K562 (cell line): Measurements from ENCODE around the gene PPP3R2. TPM values are rescaled to one million over a fixed set of nuclear protein-coding genes. Genes with fewer than 3 reads are reported as not detected.

Source experiments
- ATAC-seq: fragments of 200-7000 bp; cut with Tn5 transposase; 3 replicates; pipeline ENCODE4 v1.9.1; 2020; ENCODE audit warnings: moderate library complexity
- Bru-seq: library from RNA; stranded (reverse); fragments of 400-500 nt; gene quantifications from one replicate; lab custom pipeline; 2021; lab: Mats Ljungman, UMichigan
- BruChase-seq, 2 experiments: library from RNA; stranded (reverse); fragments of 400-500 nt; gene quantifications; one replicate each; lab custom pipeline; 2021; lab: Mats Ljungman, UMichigan
- BruUV-seq: library from RNA; stranded (reverse); fragments of 400-500 nt; replicated peaks from 2 replicates; lab custom pipeline; 2021; lab: Mats Ljungman, UMichigan
- CTCF ChIA-PET: fragments of 300-600 bp; formaldehyde crosslinking; extraction: SDS; loops from one replicate; lab custom pipeline; 2021; ENCODE audit warnings: low intra/inter-chr PET ratio; lab: Yijun Ruan, JAX
- POLR2A ChIA-PET: fragments of 300-600, 350-650 bp; sonication (Branson Sonifier 250); formaldehyde crosslinking; extraction: SDS; loops from one replicate; lab custom pipeline; 2021; ENCODE audit warnings: antibody characterized with exemption, inconsistent platforms; lab: Yijun Ruan, JAX
- DNase-seq, 4 experiments: peaks; one replicate each; pipeline versions ENCODE4 v3.0.0 to v3.0.0-alpha.2; 2011 to 2018; ENCODE audit warnings: low spot score in 3 of 4, mixed read lengths in 3 of 4; ENCODE audit errors: extremely low read depth in 1 of 4
- FAIRE-seq: peaks from 2 replicates; lab custom pipeline; 2011; peaks lifted over from hg19 to GRCh38; lab: Jason Lieb, UNC
- H2AFZ ChIP-seq: 2 replicates; pipeline ENCODE4 v1.6.0; 2011; ENCODE audit warnings: low read depth, low read length, control low read depth, inconsistent platforms
- H3K27ac ChIP-seq: fragments of 200-600 bp; 3 replicates; pipeline ENCODE4 v1.8.0; 2011; ENCODE audit warnings: low read depth, mild to moderate bottlenecking, control low read depth, inconsistent platforms, low read length, moderate library complexity, mixed read lengths; ENCODE audit errors: extremely low read depth
- H3K27me3 ChIP-seq, 2 experiments: fragments of 300-600 bp in 1 of 2; 2 replicates in 1 of 2; 3 replicates in 1 of 2; pipeline versions ENCODE4 v1.6.0 to v1.8.0; 2011; ENCODE audit warnings: inconsistent platforms in 2 of 2, low read length in 2 of 2, mild to moderate bottlenecking in 1 of 2, mixed read lengths in 1 of 2, moderate library complexity in 1 of 2; ENCODE audit not compliant: control insufficient read depth in 2 of 2, insufficient read depth in 2 of 2
- H3K36me3 ChIP-seq: fragments of 300-600 bp; 3 replicates; pipeline ENCODE4 v1.8.0; 2011; ENCODE audit warnings: mild to moderate bottlenecking, low read length, inconsistent platforms; ENCODE audit not compliant: control insufficient read depth, insufficient read depth
- H3K4me1 ChIP-seq, 2 experiments: fragments of 200-600 bp in 1 of 2; replicated peaks in 1 of 2; 2 replicates in 1 of 2; 3 replicates in 1 of 2; pipeline versions ENCODE4 v1.5.1 to v1.8.0; 2011; ENCODE audit warnings: inconsistent platforms in 2 of 2, low read length in 2 of 2, mild to moderate bottlenecking in 1 of 2, mixed read lengths in 1 of 2, moderate library complexity in 1 of 2; ENCODE audit not compliant: control insufficient read depth in 2 of 2, insufficient read depth in 2 of 2
- H3K4me2 ChIP-seq: 2 replicates; pipeline ENCODE4 v1.6.1; 2011; ENCODE audit warnings: low read length, control low read depth, inconsistent platforms, mixed read lengths; ENCODE audit not compliant: insufficient read depth
- H3K4me3 ChIP-seq: fragments of 200-600 bp; sonication (generic), shearing (Covaris generic); 2 replicates; pipeline ENCODE4 v1.5.1; 2016; ENCODE audit warnings: control low read depth, inconsistent platforms
- H3K79me2 ChIP-seq: fragments of 200-600 bp; 3 replicates; pipeline ENCODE4 v1.8.0; 2011; ENCODE audit warnings: low read length, inconsistent platforms; ENCODE audit not compliant: control insufficient read depth, insufficient read depth
- H3K9ac ChIP-seq, 2 experiments: 2 replicates each; pipeline versions ENCODE4 v1.6.0 to v1.6.1; 2011; ENCODE audit warnings: low read depth in 2 of 2, low read length in 2 of 2, control low read depth in 1 of 2, inconsistent platforms in 1 of 2, mild to moderate bottlenecking in 1 of 2, mixed read lengths in 1 of 2; ENCODE audit not compliant: insufficient read depth in 1 of 2
- H3K9me1 ChIP-seq: one replicate; pipeline ENCODE4 v1.6.0; 2011; ENCODE audit warnings: inconsistent platforms, mild to moderate bottlenecking, low read length, moderate library complexity; ENCODE audit not compliant: control insufficient read depth, insufficient read depth
- H3K9me3 ChIP-seq: replicated peaks from 2 replicates; pipeline ENCODE4 v1.5.1; 2011; ENCODE audit warnings: low read depth, low read length, inconsistent platforms; ENCODE audit not compliant: control insufficient read depth, insufficient read depth
- H4K20me1 ChIP-seq: replicated peaks from 2 replicates; pipeline ENCODE4 v1.6.1; 2011; ENCODE audit warnings: low read length, inconsistent platforms, mixed read lengths; ENCODE audit not compliant: control insufficient read depth, insufficient read depth
- BMI1 ChIP-seq: fragments of 150-350 bp; IDR thresholded peaks from 2 replicates; pipeline ENCODE4 v1.6.1; 2014; ENCODE audit warnings: low read length
- DMBX1 ChIP-seq: fragments of 250-450 bp; sonication (Bioruptor Pico); IDR thresholded peaks from 2 replicates; pipeline ENCODE4 v1.8.0; 2022; ENCODE audit warnings: inconsistent platforms, mild to moderate bottlenecking, moderate library complexity, borderline replicate concordance
- MITF ChIP-seq: IDR thresholded peaks from 2 replicates; pipeline ENCODE4 v1.6.1; 2014; ENCODE audit warnings: antibody characterized with exemption
- POLR2H ChIP-seq: IDR thresholded peaks from 2 replicates; pipeline ENCODE4 v1.6.1; 2016; ENCODE audit warnings: missing genetic modification characterization, low read depth, mild to moderate bottlenecking, control low read depth, missing compliant biosample characterization, moderate library complexity
- TBL1XR1 ChIP-seq, 2 experiments: IDR thresholded peaks; 2 replicates each; pipeline ENCODE4 v1.6.1; 2012; ENCODE audit warnings: improper control_type of control experiment in 2 of 2, low read length in 2 of 2, mild to moderate bottlenecking in 1 of 2
- U2AF1 ChIP-seq: fragments of 200-400 bp; formaldehyde crosslinking; optimal IDR thresholded peaks from 2 replicates; pipeline ENCODE3; 2017; ENCODE audit warnings: mild to moderate bottlenecking, low read depth, low read length, moderate library complexity
- ZFX ChIP-seq: sonication (generic); formaldehyde crosslinking; IDR thresholded peaks from 2 replicates; pipeline ENCODE4 v1.8.0; 2022; ENCODE audit warnings: mild to moderate bottlenecking, missing genetic modification reagents, moderate library complexity
- ZNF140 ChIP-seq: fragments of 250-450 bp; sonication (Bioruptor Pico); IDR thresholded peaks from 2 replicates; pipeline ENCODE4 v1.8.0; 2021; ENCODE audit warnings: moderate library complexity, mild to moderate bottlenecking, inconsistent platforms
- ZNF184 ChIP-seq: sonication (generic); formaldehyde crosslinking; IDR thresholded peaks from 2 replicates; pipeline ENCODE4 v1.5.0; 2020; ENCODE audit warnings: missing genetic modification reagents
- ZNF445 ChIP-seq: fragments of 250-450 bp; sonication (Bioruptor Pico); IDR thresholded peaks from 2 replicates; pipeline ENCODE4 v1.4.0; 2020; ENCODE audit warnings: low read depth, mild to moderate bottlenecking, moderate library complexity
- ZNF695 ChIP-seq: fragments of 450-650 bp; formaldehyde crosslinking; IDR thresholded peaks from 2 replicates; pipeline ENCODE4 v1.4.0; 2020; ENCODE audit warnings: mild to moderate bottlenecking, moderate library complexity
- ZNF707 ChIP-seq: fragments of 250-450 bp; sonication (Bioruptor Pico); conservative IDR thresholded peaks from 2 replicates; pipeline ENCODE4 v1.8.0; 2022; ENCODE audit warnings: inconsistent platforms, mild to moderate bottlenecking, moderate library complexity
- ZNF79 ChIP-seq: fragments of 250-450 bp; sonication (Bioruptor Pico); IDR thresholded peaks from 2 replicates; pipeline ENCODE4 v1.4.0; 2020; ENCODE audit warnings: low read depth, mild to moderate bottlenecking, moderate library complexity
- ZNF830 ChIP-seq: fragments of 250-450 bp; sonication (Bioruptor Pico); IDR thresholded peaks from 2 replicates; pipeline ENCODE4 v1.5.0; 2021; ENCODE audit warnings: mild to moderate bottlenecking
- WGBS: fragments of 100-300 bp; shearing (Covaris generic); methylation state at CpG from one replicate; pipeline ENCODE4 v1.1.6; 2016; ENCODE audit warnings: low coverage, mixed read lengths; ENCODE audit not compliant: insufficient coverage; ENCODE audit errors: missing lambda C conversion rate; 5-methylcytosine and 5-hydroxymethylcytosine counted together
- in situ Hi-C: fragments of 300-500 bp; cut with MboI; formaldehyde crosslinking; loops from 4 replicates; pipeline ENCODE4 v1.15.0; 2018; ENCODE audit warnings: inconsistent platforms, mixed read lengths
- intact Hi-C: fragments of 100-400 bp; cut with micrococcal nuclease; formaldehyde crosslinking; loops from 2 replicates; pipeline ENCODE4 v1.14.2; 2022
- long read RNA-seq, 3 experiments: library from polyadenylated mRNA in 2 of 3; library from RNA in 1 of 3; unstranded in 2 of 3; stranded (forward) in 1 of 3; transcript quantifications; one replicate each; pipeline ENCODE4 v2.0.0, GENCODE V29; 2019 to 2022
- polyA minus RNA-seq, 3 experiments: library from RNA; depleted of rRNA, polyadenylated mRNA; stranded (reverse); fragments of >200 nt; gene quantifications; 2 replicates each; pipeline ENCODE4 v1.2.3, GENCODE V29; 2011
- polyA plus RNA-seq, 8 experiments: library from polyadenylated mRNA; depleted of rRNA in 4 of 8; stranded (reverse) in 5 of 8; unstranded in 3 of 8; fragments of >200 nt; fragmentation: Nextera tagmentation in 2 of 8; fragmentation: Illumina TruSeq in 1 of 8; extraction: Ambion mirVana in 2 of 8; extraction: Trizol in 1 of 8; gene quantifications; 2 replicates each; pipeline versions ENCODE4 v1.2.1 to v1.2.3, GENCODE V29; 2011 to 2014; ENCODE audit warnings: inconsistent platforms in 1 of 8, missing spikeins in 1 of 8
- total RNA-seq, 7 experiments: library from RNA; depleted of rRNA in 6 of 7; stranded (reverse); fragments of >200 nt in 6 of 7; fragmentation: Illumina TruSeq in 2 of 7; extraction: Trizol in 2 of 7; gene quantifications; 2 replicates each; pipeline versions ENCODE4 v1.2.1 to v1.2.3, GENCODE V29; 2011 to 2021; ENCODE audit warnings: low replicate concordance in 1 of 7

The PPP3R2 gene
- total RNA-seq (2011; cell fraction: chromatin; rRNA removed; ENCODE audit: low replicate concordance), result not detected in 2 replicates
- total RNA-seq (2011; cell fraction: nucleolus; rRNA removed), result not detected in 2 replicates
- not detected in 2 replicates for total RNA-seq (2011; cell fraction: nucleoplasm; rRNA removed)
- total RNA-seq (2014; rRNA removed) (not detected in 2 replicates), total RNA-seq (2014; rRNA removed; fragmentation: Illumina TruSeq; extraction: Trizol) (not detected in 2 replicates), total RNA-seq (2015; rRNA removed; fragmentation: Illumina TruSeq; extraction: Trizol) (not detected in 2 replicates), total RNA-seq (2021) (not detected in 2 replicates), polyA plus RNA-seq (2011; rRNA removed) (not detected in 2 replicates), polyA plus RNA-seq (2014; fragmentation: Illumina TruSeq; extraction: Trizol) (not detected in 2 replicates), polyA plus RNA-seq (2014; fragmentation: Nextera tagmentation; extraction: Ambion mirVana) (not detected), polyA plus RNA-seq (2014; rRNA removed) (not detected in 2 replicates), polyA minus RNA-seq (2011; rRNA and poly(A)+ RNA removed) (not detected in 2 replicates), Bru-seq, nascent RNA (not detected), BruChase-seq, experiment 1, labeled RNA remaining after a 2-hour chase (not detected), BruChase-seq, experiment 2, labeled RNA remaining after a 6-hour chase (not detected)
- polyA plus RNA-seq (2011; cell fraction: cytosol; rRNA removed), result not detected in 2 replicates
- polyA plus RNA-seq (2011; cell fraction: nucleus; rRNA removed), result not detected in 2 replicates
- not detected in 2 replicates for polyA plus RNA-seq (2012)
- not detected in 2 replicates for polyA minus RNA-seq (2011; cell fraction: cytosol; rRNA and poly(A)+ RNA removed)
- not detected in 2 replicates for polyA minus RNA-seq (2011; cell fraction: nucleus; rRNA and poly(A)+ RNA removed)
- long read RNA-seq, experiment 1, result 0 reads
- long read RNA-seq, experiment 2, result 0 reads
- long read RNA-seq, experiment 3, result 0 reads

- BruUV-seq, result no TSS peak
- ChIA-PET CTCF (no interaction called here), POLR2A (no interaction called here)
Observed at GRCh38 chr9:101594796-101595195, at the start of gene PPP3R2. PPP3R2 (minus strand) TSS chr9:101594969; CDS start chr9:101594921, 48 bp downstream.

More at GRCh38 chr9:101594796-101595195, at the start of gene PPP3R2:
- DNase-seq, result no peak
- Histone ChIP-seq H3K79me2 (no peaks in the 10 kb centered on the region), H4K20me1 (no peaks in the 10 kb centered on the region), H3K4me3 (no peak within 1 kb of the TSS), H3K9me1 (no peaks in the 10 kb centered on the region), H3K9me3 (no peaks in the 10 kb centered on the region), H3K27ac (no peak within 1 kb of the TSS), H3K36me3 (no peaks in the 10 kb centered on the region), H3K4me2 (no peak within 1 kb of the TSS), H3K9ac (no peak within 1 kb of the TSS), H2AFZ (no peak within 1 kb of the TSS), H3K27me3 (peaks cover 9 to 18% of the 10 kb centered on the region in 2 experiments), H3K4me1 (0 out of 5 replicates have a peak, but pooled peaks cover 0 to 3% of the 10 kb centered on the region in 2 experiments)
- intact Hi-C loops (no loop called here), in situ Hi-C loops (no loop called here)
- FAIRE-seq, result no peak
- no peak for TF ChIP-seq ZNF445 (CRISPR knock-in tag)
- no peak for TF ChIP-seq ZFX (CRISPR knock-in tag)
- no peak for TF ChIP-seq BMI1
- no peak for TF ChIP-seq ZNF830 (CRISPR knock-in tag)
- TF ChIP-seq MITF, result no peak
- no peak for TF ChIP-seq ZNF140 (CRISPR knock-in tag)
- TF ChIP-seq TBL1XR1 (IDR thresholded peaks at IDR 0.05; ENCODE audit: low read length in 2 of 2), result no peak
- no peak for TF ChIP-seq ZNF184 (CRISPR knock-in tag)
- TF ChIP-seq DMBX1 (CRISPR knock-in tag), result no peak
- TF ChIP-seq ZNF707 (CRISPR knock-in tag), result no peak
- TF ChIP-seq ZNF695 (CRISPR knock-in tag), result no peak
- TF ChIP-seq POLR2H, result no peak
- TF ChIP-seq U2AF1, result no peak
- TF ChIP-seq ZNF79 (CRISPR knock-in tag), result no peak
- no peak for ATAC-seq
- 0% methylated on average over 8 of the region's 19 CpGs for WGBS
